Panc1 (cell line): ENCODE results near the gene CLMN. TPM values are rescaled to one million over a fixed set of nuclear protein-coding genes. Genes with fewer than 3 reads are reported as not detected.
A peak's percentile ranks its signal among the peaks of the same experiment; 100 is the strongest.

Experiments
- ATAC-seq: fragments of 200-7000 bp; cut with Tn5 transposase; 2 replicates; pipeline ENCODE4 v1.9.1; 2020; ENCODE audit warnings: mild to moderate bottlenecking, moderate library complexity
- BruUV-seq: library from RNA; stranded (reverse); fragments of 400-500 nt; replicated peaks from 2 replicates; lab custom pipeline; 2021; lab: Mats Ljungman, UMichigan
- CTCF ChIA-PET: fragments of 300-600 bp; sonication (Branson Sonifier 250); formaldehyde crosslinking; loops from one replicate; lab custom pipeline; 2022; ENCODE audit warnings: antibody characterized with exemption; lab: Charles Lee
- POLR2A ChIA-PET: fragments of 300-600 bp; sonication (Branson Sonifier 250); formaldehyde crosslinking; loops from one replicate; lab custom pipeline; 2022; ENCODE audit warnings: antibody characterized with exemption; lab: Charles Lee
- DNase-seq: peaks from one replicate; pipeline ENCODE4 v3.0.0-alpha.2; 2010; ENCODE audit warnings: low read depth, low spot score
- H3K27ac ChIP-seq: 2 replicates; pipeline ENCODE4 v1.5.1; 2011; ENCODE audit warnings: mild to moderate bottlenecking, low read length, inconsistent platforms
- H3K27me3 ChIP-seq: fragments of 200-500 bp; sonication (Bioruptor generic); 2 replicates; pipeline ENCODE4 v1.6.0; 2014; ENCODE audit warnings: low read length, inconsistent platforms; ENCODE audit not compliant: control insufficient read depth, insufficient read depth
- H3K36me3 ChIP-seq: fragments of 200-500 bp; sonication (Bioruptor generic); 2 replicates; pipeline ENCODE4 v1.5.1; 2014; ENCODE audit warnings: inconsistent platforms, mild to moderate bottlenecking, low read length, moderate library complexity; ENCODE audit not compliant: control insufficient read depth, insufficient read depth
- H3K4me1 ChIP-seq: 2 replicates; pipeline ENCODE4 v1.5.1; 2011; ENCODE audit warnings: inconsistent platforms, mild to moderate bottlenecking, low read length, moderate library complexity; ENCODE audit not compliant: control insufficient read depth, insufficient read depth
- H3K4me3 ChIP-seq, 2 experiments: 2 replicates each; pipeline ENCODE4 v1.5.1; 2011 to 2012; ENCODE audit warnings: low read depth in 2 of 2, low read length in 2 of 2, mild to moderate bottlenecking in 2 of 2, inconsistent platforms in 1 of 2, moderate library complexity in 1 of 2
- H3K9me3 ChIP-seq: fragments of 200-500 bp; sonication (Bioruptor generic); 2 replicates; pipeline ENCODE4 v1.5.1; 2014; ENCODE audit warnings: low read depth, mild to moderate bottlenecking, inconsistent platforms, low read length, moderate library complexity; ENCODE audit not compliant: control insufficient read depth, insufficient read depth
- CTCF ChIP-seq: fragments of 450-650 bp; IDR thresholded peaks from 2 replicates; pipeline ENCODE4 v1.5.1; 2017; ENCODE audit warnings: mild to moderate bottlenecking
- POLR2AphosphoS5 ChIP-seq: IDR thresholded peaks from 2 replicates; pipeline ENCODE4 v1.6.1; 2012; ENCODE audit warnings: mild to moderate bottlenecking, low read depth, low read length, moderate library complexity
- SIN3A ChIP-seq: IDR thresholded peaks from 2 replicates; pipeline ENCODE4 v1.6.1; 2012; ENCODE audit warnings: low read depth, mild to moderate bottlenecking, low read length, moderate library complexity, borderline replicate concordance; ENCODE audit not compliant: insufficient read depth
- TCF7L2 ChIP-seq: IDR thresholded peaks from 2 replicates; pipeline ENCODE4 v1.6.1; 2011; ENCODE audit warnings: mild to moderate bottlenecking, low read depth, low read length, inconsistent platforms
- in situ Hi-C: cut with HindIII; loops from 2 replicates; pipeline ENCODE4 v1.10.0; 2016; ENCODE audit warnings: low sequenced_read_pairs, low pct_unique_long_range_greater_than_20kb
- intact Hi-C: fragments of 100-400 bp; cut with micrococcal nuclease; formaldehyde crosslinking; loops from one replicate; pipeline ENCODE4 v1.10.0; 2022; ENCODE audit not compliant: unreplicated experiment
- total RNA-seq: library from RNA; stranded (reverse); gene quantifications from one replicate; pipeline ENCODE4 v1.2.1, GENCODE V29; 2021; ENCODE audit not compliant: unreplicated experiment
- TF ChIP-seq, protein P1 (sequence below), 2 experiments: IDR thresholded peaks; 2 replicates each; pipeline ENCODE4 v1.6.1; 2011 to 2012; ENCODE audit warnings: low read depth in 2 of 2, control low read depth in 1 of 2, low read length in 1 of 2, mild to moderate bottlenecking in 1 of 2, moderate library complexity in 1 of 2; ENCODE audit not compliant: insufficient read depth in 1 of 2

Gene CLMN
- total RNA-seq, 1 experiment from 2014 or later, result 34.9 TPM

DNA sequence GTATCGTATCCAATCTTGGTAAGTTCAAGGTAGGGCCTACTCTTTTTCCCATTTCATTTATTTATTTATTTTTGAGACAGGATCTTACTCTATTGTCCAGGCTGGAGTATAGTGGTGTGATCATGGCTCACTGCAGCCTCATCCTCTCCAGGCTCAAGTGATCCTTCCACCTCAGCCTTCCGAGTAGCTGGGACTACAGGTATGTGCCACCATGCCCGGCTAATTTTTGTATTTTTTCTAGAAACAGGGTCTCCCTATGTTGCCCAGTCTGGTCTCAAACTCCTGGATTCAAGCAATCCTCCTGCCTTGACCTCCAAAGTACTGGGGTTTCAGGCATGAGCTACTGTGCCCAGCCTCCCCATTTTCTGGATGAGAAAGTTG is 57.2 kb downstream of the CLMN start:
- H3K27ac ChIP-seq, result peak overlapping the region; percentile 58
- TF ChIP-seq POLR2AphosphoS5 (no peak), TCF7L2 (no peak), CTCF (no peak), SIN3A (no peak)
- TF ChIP-seq, protein P1, sequence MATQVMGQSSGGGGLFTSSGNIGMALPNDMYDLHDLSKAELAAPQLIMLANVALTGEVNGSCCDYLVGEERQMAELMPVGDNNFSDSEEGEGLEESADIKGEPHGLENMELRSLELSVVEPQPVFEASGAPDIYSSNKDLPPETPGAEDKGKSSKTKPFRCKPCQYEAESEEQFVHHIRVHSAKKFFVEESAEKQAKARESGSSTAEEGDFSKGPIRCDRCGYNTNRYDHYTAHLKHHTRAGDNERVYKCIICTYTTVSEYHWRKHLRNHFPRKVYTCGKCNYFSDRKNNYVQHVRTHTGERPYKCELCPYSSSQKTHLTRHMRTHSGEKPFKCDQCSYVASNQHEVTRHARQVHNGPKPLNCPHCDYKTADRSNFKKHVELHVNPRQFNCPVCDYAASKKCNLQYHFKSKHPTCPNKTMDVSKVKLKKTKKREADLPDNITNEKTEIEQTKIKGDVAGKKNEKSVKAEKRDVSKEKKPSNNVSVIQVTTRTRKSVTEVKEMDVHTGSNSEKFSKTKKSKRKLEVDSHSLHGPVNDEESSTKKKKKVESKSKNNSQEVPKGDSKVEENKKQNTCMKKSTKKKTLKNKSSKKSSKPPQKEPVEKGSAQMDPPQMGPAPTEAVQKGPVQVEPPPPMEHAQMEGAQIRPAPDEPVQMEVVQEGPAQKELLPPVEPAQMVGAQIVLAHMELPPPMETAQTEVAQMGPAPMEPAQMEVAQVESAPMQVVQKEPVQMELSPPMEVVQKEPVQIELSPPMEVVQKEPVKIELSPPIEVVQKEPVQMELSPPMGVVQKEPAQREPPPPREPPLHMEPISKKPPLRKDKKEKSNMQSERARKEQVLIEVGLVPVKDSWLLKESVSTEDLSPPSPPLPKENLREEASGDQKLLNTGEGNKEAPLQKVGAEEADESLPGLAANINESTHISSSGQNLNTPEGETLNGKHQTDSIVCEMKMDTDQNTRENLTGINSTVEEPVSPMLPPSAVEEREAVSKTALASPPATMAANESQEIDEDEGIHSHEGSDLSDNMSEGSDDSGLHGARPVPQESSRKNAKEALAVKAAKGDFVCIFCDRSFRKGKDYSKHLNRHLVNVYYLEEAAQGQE (IDR thresholded peaks at IDR 0.05; ENCODE audit: insufficient read depth in 1 of 2, low read depth in 2 of 2, low read length in 1 of 2), result no peak
- DNase-seq, result no peak
- CTCF ChIA-PET, result no interaction called here
- no peaks in the 10 kb centered on the region for H3K36me3 ChIP-seq
- ATAC-seq, result no peak
- no peak overlapping the region for H3K4me3 ChIP-seq
- intact Hi-C loops, result no loop called here
- H3K27me3 ChIP-seq, result no peaks in the 10 kb centered on the region
- in situ Hi-C loops, result no loop called here
- POLR2A ChIA-PET, result interaction anchor here (0.6 kb wide), 1 partner anchor 124 kb away, joined by 3 read pairs; no protein-coding TSS in a partner anchor
- BruUV-seq, result no TSS peak
- H3K4me1 ChIP-seq, result peaks cover 29% of the 10 kb centered on the region; the same call in 1 of the 2 replicates
- no peaks in the 10 kb centered on the region for H3K9me3 ChIP-seq

DNA sequence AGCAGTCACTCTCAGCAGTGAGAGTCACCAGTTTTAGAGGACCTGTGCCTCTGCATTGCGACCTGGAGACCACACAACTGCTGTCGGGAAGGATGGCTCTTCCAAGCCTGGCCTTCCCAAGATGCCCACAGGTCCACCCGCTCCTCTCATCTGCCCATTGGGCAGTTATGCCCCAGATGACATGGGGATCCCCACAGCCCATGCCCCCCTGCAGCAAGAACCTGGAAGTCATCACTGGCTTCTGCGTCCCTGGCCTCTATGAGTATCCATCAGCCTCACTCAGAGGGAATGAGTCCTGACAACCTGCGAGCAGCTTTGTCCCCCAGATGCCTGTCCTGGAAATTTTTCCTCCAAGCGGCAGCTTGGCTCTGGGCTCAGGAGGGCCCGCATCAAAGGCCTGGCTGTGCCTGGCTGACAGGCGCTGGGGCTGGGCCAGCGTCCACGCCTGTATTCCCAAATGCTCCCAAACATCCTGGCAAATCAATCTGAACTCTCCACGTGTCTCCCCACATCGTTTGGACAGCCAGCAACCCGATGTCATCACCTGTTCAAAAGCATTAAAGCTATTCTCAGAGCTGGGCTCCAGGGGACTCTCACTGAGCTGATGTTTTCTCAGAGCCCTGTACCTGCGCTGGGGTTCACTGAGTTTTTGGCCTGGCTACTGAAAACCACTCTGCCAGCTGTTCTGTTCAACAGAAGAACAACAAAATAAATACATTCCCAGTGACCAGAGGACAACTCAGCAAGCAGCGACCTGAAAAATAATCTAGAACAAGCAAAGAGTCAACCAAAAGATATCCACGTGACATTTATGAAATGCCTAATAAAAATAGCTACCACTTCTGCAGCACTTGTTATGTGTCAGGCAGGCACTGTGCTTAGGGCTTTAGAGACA is 57.8 kb downstream of the CLMN start:
- Histone ChIP-seq H3K9me3 (no peaks in the 10 kb centered on the region), H3K36me3 (no peaks in the 10 kb centered on the region), H3K27ac (peak overlapping the region; percentile 58), H3K27me3 (no peaks in the 10 kb centered on the region), H3K4me1 (peaks cover 29% of the 10 kb centered on the region; the same call in 1 of the 2 replicates), H3K4me3 (no peak overlapping the region)
- DNase-seq (no peak), ATAC-seq (no peak)
- ChIA-PET POLR2A (interaction anchor here (0.6 kb wide), 1 partner anchor 124 kb away, joined by 3 read pairs; no protein-coding TSS in a partner anchor), CTCF (no interaction called here)
- BruUV-seq, result no TSS peak
- intact Hi-C loops (no loop called here), in situ Hi-C loops (no loop called here)
- TF ChIP-seq TCF7L2, result no peak
- TF ChIP-seq CTCF, result no peak
- TF ChIP-seq, protein P1 (IDR thresholded peaks at IDR 0.05; ENCODE audit: insufficient read depth in 1 of 2, low read depth in 2 of 2, low read length in 1 of 2), result no peak
- TF ChIP-seq SIN3A, result no peak
- TF ChIP-seq POLR2AphosphoS5, result no peak
